ENCODE results near the gene INHBE. TPM values are rescaled to one million over a fixed set of nuclear protein-coding genes. Genes with fewer than 3 reads are reported as not detected.

INHBE gene
- total RNA-seq, 1 experiment from 2014 or later, result 0.59 TPM

GRCh38 chr12:57496822-57497221 is 41.7 kb downstream of the INHBE start:
- TF ChIP-seq, protein P1, sequence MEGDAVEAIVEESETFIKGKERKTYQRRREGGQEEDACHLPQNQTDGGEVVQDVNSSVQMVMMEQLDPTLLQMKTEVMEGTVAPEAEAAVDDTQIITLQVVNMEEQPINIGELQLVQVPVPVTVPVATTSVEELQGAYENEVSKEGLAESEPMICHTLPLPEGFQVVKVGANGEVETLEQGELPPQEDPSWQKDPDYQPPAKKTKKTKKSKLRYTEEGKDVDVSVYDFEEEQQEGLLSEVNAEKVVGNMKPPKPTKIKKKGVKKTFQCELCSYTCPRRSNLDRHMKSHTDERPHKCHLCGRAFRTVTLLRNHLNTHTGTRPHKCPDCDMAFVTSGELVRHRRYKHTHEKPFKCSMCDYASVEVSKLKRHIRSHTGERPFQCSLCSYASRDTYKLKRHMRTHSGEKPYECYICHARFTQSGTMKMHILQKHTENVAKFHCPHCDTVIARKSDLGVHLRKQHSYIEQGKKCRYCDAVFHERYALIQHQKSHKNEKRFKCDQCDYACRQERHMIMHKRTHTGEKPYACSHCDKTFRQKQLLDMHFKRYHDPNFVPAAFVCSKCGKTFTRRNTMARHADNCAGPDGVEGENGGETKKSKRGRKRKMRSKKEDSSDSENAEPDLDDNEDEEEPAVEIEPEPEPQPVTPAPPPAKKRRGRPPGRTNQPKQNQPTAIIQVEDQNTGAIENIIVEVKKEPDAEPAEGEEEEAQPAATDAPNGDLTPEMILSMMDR (IDR thresholded peaks at IDR 0.05), result no peak
- TF ChIP-seq TCF7L2 (IDR thresholded peaks at IDR 0.05; ENCODE audit: low read depth, low read length) (no peak), REST (IDR thresholded peaks at IDR 0.05; ENCODE audit: insufficient read depth in 1 of 2, low read depth in 2 of 2, low read length in 1 of 2) (no peak), POLR2AphosphoS5 (IDR thresholded peaks at IDR 0.05; ENCODE audit: low read depth, low read length) (no peak), SIN3A (IDR thresholded peaks at IDR 0.05; ENCODE audit: borderline replicate concordance, insufficient read depth, low read depth, low read length) (no peak)
- Histone ChIP-seq H3K4me1 (ENCODE audit: control insufficient read depth, insufficient read depth, low read length) (no peaks in the 10 kb centered on the region), H3K4me3 (ENCODE audit: low read depth in 2 of 2, low read length in 2 of 2) (no peak overlapping the region), H3K27ac (ENCODE audit: low read length) (no peak overlapping the region), H3K36me3 (ENCODE audit: control insufficient read depth, insufficient read depth, low read length) (peaks cover 24% of the 10 kb centered on the region), H3K27me3 (ENCODE audit: control insufficient read depth, insufficient read depth, low read length) (no peaks in the 10 kb centered on the region), H3K9me3 (ENCODE audit: control insufficient read depth, insufficient read depth, low read depth, low read length) (no peaks in the 10 kb centered on the region)
- in situ Hi-C loops (cut with HindIII; ENCODE audit: low pct_unique_long_range_greater_than_20kb, low sequenced_read_pairs) (no loop called here), intact Hi-C loops (cut with micrococcal nuclease; ENCODE audit: unreplicated experiment) (no loop called here)
- DNase-seq (ENCODE audit: low read depth, low spot score), result no peak
- ChIA-PET CTCF (no interaction called here), POLR2A (interaction anchor here (0.7 kb wide), 1 partner anchor 248 kb away, joined by 5 read pairs; the partner anchor contains the start of gene TSPAN31)
- ATAC-seq, result no peak
- no TSS peak for BruUV-seq (replicated peaks)

DNA sequence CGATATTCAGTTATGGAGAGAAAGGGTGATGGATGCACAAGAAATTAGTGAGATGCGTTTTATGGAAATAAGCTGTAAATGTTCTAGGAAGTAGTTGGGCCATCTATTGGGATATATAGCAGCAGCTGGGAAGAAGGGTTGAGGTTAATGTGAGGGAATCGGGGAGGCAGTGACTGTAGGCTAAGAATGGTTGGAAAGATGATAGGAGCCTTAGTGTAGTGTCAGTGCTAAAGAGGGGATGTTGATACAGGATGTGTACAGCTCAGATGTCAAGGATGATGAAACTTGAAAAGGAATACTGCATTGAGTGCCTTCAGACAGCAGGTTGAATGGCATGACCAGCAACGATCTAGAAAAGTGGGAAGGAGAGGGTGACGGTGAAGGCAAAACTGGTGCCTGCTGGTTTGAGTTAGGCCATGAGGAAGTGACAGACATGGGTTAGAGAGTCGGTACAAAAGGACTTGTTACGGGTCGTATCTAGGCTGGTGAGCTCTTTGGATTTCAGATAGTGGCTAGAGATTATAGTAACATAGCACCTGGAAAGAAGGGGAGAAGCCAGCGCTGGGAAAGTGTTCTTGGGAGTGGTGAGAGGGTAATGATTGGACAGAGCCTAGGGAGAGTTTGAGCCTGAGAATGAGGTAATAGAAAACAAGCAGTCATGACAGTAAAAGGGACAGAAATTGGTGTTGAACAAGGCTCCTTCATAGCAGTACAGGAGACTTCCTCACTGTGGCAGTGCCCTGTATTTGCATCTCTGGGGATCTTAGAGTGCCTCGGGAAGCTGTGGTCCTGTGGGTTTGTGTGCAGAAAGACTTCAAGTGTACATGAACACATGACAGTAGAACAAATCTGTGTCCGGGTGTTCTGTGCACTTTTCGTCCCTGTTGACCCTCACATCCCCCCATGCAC is 42.4 kb downstream of the INHBE start:
- peaks cover 28% of the 10 kb centered on the region for H3K36me3 ChIP-seq (ENCODE audit: control insufficient read depth, insufficient read depth, low read length)
- no peak overlapping the region for H3K4me3 ChIP-seq (ENCODE audit: low read depth in 2 of 2, low read length in 2 of 2)
- BruUV-seq (replicated peaks), result TSS peak; percentile 39
- H3K9me3 ChIP-seq (ENCODE audit: control insufficient read depth, insufficient read depth, low read depth, low read length), result no peaks in the 10 kb centered on the region
- in situ Hi-C loops (cut with HindIII; ENCODE audit: low pct_unique_long_range_greater_than_20kb, low sequenced_read_pairs) (no loop called here), intact Hi-C loops (cut with micrococcal nuclease; ENCODE audit: unreplicated experiment) (no loop called here)
- TF ChIP-seq POLR2AphosphoS5 (IDR thresholded peaks at IDR 0.05; ENCODE audit: low read depth, low read length) (peak; percentile 44), REST (IDR thresholded peaks at IDR 0.05; ENCODE audit: insufficient read depth in 1 of 2, low read depth in 2 of 2, low read length in 1 of 2) (no peak)
- H3K27me3 ChIP-seq (ENCODE audit: control insufficient read depth, insufficient read depth, low read length), result no peaks in the 10 kb centered on the region
- ATAC-seq (peak; percentile 45; the same call in 1 of the 2 replicates), DNase-seq (ENCODE audit: low read depth, low spot score) (no peak)
- no peaks in the 10 kb centered on the region for H3K4me1 ChIP-seq (ENCODE audit: control insufficient read depth, insufficient read depth, low read length)
- ChIA-PET CTCF (no interaction called here), POLR2A (interaction anchor here (0.7 kb wide), 1 partner anchor 247 kb away, joined by 5 read pairs; the partner anchor contains the start of gene TSPAN31)
- no peak overlapping the region for H3K27ac ChIP-seq (ENCODE audit: low read length)

All from Panc1 (cell line).